Chondrocyte (in vitro differentiated cells): Measurements from ENCODE around the gene NRG4. TPM values are rescaled to one million over a fixed set of nuclear protein-coding genes. Genes with fewer than 3 reads are reported as not detected.

ENCODE experiments used
- DNase-seq: peaks from one replicate; pipeline ENCODE4 v3.0.0; 2021; ENCODE audit warnings: mixed read lengths, low spot score
- H3K27ac Mint-ChIP-seq: one replicate; pipeline ENCODE4 v1.8.0; 2021; ENCODE audit warnings: mild to moderate bottlenecking, moderate library complexity, mixed read lengths; ENCODE audit not compliant: unreplicated experiment
- H3K27me3 Mint-ChIP-seq: 2 replicates; pipeline ENCODE4 v1.8.0; 2021; ENCODE audit warnings: low read depth, mixed read lengths
- H3K36me3 Mint-ChIP-seq: 2 replicates; pipeline ENCODE4 v1.8.0; 2021; ENCODE audit warnings: low read depth, mixed read lengths
- H3K4me1 Mint-ChIP-seq: 2 replicates; pipeline ENCODE4 v1.8.0; 2021; ENCODE audit warnings: low read depth, mild to moderate bottlenecking, mixed read lengths
- H3K4me3 Mint-ChIP-seq: one replicate; pipeline ENCODE4 v1.8.0; 2021; ENCODE audit warnings: mild to moderate bottlenecking, moderate library complexity, mixed read lengths; ENCODE audit not compliant: unreplicated experiment
- H3K9me3 Mint-ChIP-seq: 2 replicates; pipeline ENCODE4 v1.8.0; 2021; ENCODE audit warnings: low read depth, mixed read lengths
- CTCF ChIP-seq: fragments of 200-600 bp; sonication (generic); IDR thresholded peaks from 2 replicates; pipeline ENCODE4 v1.5.0; 2021; ENCODE audit warnings: antibody characterized with exemption, mild to moderate bottlenecking, moderate library complexity
- total RNA-seq: library from RNA; stranded (reverse); gene quantifications from 3 replicates; pipeline ENCODE4 v1.2.1, GENCODE V29; 2021

NRG4 gene
- total RNA-seq, 1 donor from 2014 or later, result not detected

GRCh38 chr15:75966073-75966472 lies 46.2 kb downstream of the NRG4 start:
- no peak for DNase-seq
- TF ChIP-seq CTCF, result no peak
- no peak overlapping the region for H3K4me3 Mint-ChIP-seq
- no peaks in the 10 kb centered on the region for H3K4me1 Mint-ChIP-seq
- peaks cover 4% of the 10 kb centered on the region for H3K9me3 Mint-ChIP-seq
- H3K36me3 Mint-ChIP-seq, result peaks cover 3% of the 10 kb centered on the region
- peaks cover 1% of the 10 kb centered on the region for H3K27me3 Mint-ChIP-seq
- H3K27ac Mint-ChIP-seq, result no peak overlapping the region

DNA sequence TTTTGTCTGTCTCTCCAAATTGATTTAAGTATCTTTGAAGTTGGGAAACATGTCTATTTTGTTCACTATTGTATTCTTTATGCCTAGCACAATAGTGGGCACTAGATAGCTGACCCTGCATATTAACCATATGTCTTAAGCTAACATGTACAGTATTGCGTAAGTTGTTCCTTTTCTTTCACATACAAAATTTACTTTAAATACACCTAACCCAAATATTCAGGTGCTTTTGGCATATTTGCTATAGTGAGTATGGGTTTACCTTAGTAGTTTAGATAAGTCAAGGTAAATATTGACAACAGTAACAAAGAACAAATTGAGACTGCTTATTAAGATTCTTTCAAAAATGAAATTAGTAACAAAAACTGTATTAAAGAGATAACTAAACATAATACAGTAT lies 50.9 kb downstream of the NRG4 start:
- Mint-ChIP-seq H3K9me3 (peaks cover 4% of the 10 kb centered on the region), H3K4me1 (no peaks in the 10 kb centered on the region), H3K36me3 (peaks cover 3% of the 10 kb centered on the region), H3K27ac (no peak overlapping the region), H3K27me3 (peaks cover 3% of the 10 kb centered on the region), H3K4me3 (no peak overlapping the region)
- no peak for DNase-seq
- TF ChIP-seq CTCF, result no peak

DNA sequence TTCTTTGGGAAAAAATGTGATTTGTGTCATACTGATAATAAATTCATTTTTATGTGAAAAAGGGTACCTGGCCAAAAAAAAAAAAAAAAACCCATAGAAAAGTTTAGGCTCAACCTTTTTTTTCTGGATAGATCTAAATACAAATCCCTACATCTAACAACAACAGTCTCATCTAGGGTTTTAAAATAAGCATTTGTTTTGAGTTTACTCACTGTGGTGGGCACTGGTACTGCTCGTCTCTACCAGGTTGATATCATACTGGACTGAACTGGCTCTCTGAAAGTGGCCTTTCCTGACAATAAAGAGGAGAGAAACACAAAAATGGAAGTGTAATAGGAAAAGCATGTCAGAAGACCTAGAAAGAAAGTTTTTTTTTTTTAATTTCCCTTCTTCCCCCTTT lies 56.5 kb downstream of the NRG4 start:
- Mint-ChIP-seq H3K4me3 (no peak overlapping the region), H3K27ac (no peak overlapping the region), H3K36me3 (peaks cover 4% of the 10 kb centered on the region), H3K27me3 (peaks cover 9% of the 10 kb centered on the region), H3K9me3 (no peaks in the 10 kb centered on the region), H3K4me1 (no peaks in the 10 kb centered on the region)
- TF ChIP-seq CTCF, result no peak
- DNase-seq, result no peak

- peaks cover 4% of the 10 kb centered on the region for H3K36me3 Mint-ChIP-seq
- no peaks in the 10 kb centered on the region for H3K4me1 Mint-ChIP-seq
- peaks cover 9% of the 10 kb centered on the region for H3K27me3 Mint-ChIP-seq
- no peak for TF ChIP-seq CTCF
- no peaks in the 10 kb centered on the region for H3K9me3 Mint-ChIP-seq
- no peak for DNase-seq
- H3K27ac Mint-ChIP-seq, result no peak overlapping the region
- H3K4me3 Mint-ChIP-seq, result no peak overlapping the region
Measured at GRCh38 chr15:75952525-75952924, 59.7 kb downstream of the NRG4 start.

DNA sequence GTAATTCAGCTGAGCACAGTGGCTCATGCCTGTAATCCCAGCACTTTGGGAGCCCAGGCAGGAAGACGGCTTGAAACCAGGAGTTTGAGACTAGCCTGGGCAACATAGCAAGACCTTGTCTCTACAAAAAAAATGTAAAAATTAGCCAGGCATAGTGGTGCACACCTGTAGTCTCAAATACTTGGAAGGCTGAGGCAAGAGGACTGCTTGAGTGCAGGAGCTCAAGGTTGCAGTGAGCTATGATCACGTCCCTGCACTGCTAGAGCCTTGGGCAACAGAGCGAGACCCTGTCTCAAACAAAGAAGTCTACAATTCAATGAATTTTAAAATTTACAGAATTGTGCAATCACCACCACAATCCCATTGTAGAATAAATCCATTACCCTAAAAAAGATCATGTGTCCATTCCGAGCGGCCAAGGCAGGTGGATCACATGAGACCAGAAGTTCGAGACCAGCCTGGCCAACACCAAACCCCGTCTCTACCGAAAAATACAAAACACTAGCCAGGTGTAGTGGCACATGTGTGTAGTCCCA lies 63.4 kb downstream of the NRG4 start:
- H3K27ac Mint-ChIP-seq, result no peak overlapping the region
- no peaks in the 10 kb centered on the region for H3K9me3 Mint-ChIP-seq
- no peak for DNase-seq
- peaks cover 14% of the 10 kb centered on the region for H3K4me1 Mint-ChIP-seq
- H3K4me3 Mint-ChIP-seq, result no peak overlapping the region
- no peaks in the 10 kb centered on the region for H3K36me3 Mint-ChIP-seq
- no peaks in the 10 kb centered on the region for H3K27me3 Mint-ChIP-seq
- TF ChIP-seq CTCF, result no peak
